ENCODE measurements around the gene HAPLN3.

- TF ChIP-seq, protein P1, sequence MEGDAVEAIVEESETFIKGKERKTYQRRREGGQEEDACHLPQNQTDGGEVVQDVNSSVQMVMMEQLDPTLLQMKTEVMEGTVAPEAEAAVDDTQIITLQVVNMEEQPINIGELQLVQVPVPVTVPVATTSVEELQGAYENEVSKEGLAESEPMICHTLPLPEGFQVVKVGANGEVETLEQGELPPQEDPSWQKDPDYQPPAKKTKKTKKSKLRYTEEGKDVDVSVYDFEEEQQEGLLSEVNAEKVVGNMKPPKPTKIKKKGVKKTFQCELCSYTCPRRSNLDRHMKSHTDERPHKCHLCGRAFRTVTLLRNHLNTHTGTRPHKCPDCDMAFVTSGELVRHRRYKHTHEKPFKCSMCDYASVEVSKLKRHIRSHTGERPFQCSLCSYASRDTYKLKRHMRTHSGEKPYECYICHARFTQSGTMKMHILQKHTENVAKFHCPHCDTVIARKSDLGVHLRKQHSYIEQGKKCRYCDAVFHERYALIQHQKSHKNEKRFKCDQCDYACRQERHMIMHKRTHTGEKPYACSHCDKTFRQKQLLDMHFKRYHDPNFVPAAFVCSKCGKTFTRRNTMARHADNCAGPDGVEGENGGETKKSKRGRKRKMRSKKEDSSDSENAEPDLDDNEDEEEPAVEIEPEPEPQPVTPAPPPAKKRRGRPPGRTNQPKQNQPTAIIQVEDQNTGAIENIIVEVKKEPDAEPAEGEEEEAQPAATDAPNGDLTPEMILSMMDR (IDR thresholded peaks at IDR 0.05 in 8 of 11, conservative IDR thresholded peaks at IDR 0.05 in 3 of 11): no peak
- TF ChIP-seq POLR2A (IDR thresholded peaks at IDR 0.05) (no peak), POLR2AphosphoS5 (IDR thresholded peaks at IDR 0.05) (no peak)
Measured at GRCh38 chr15:88859550-88859949, 35.8 kb downstream of the HAPLN3 start.
